Endothelial cell of umbilical vein (primary cell): ENCODE data around the gene ALDH1A2. TPM values are rescaled to one million over a fixed set of nuclear protein-coding genes. Genes with fewer than 3 reads are reported as not detected.

Source experiments
- BruUV-seq: library from RNA; stranded (reverse); fragments of 400-500 nt; replicated peaks from 2 replicates; lab custom pipeline; 2021; lab: Mats Ljungman, UMichigan
- CTCF ChIA-PET: fragments of 300-600, 350-600 bp; sonication (Branson Sonifier 250); formaldehyde crosslinking; loops from one replicate; lab custom pipeline; 2021; ENCODE audit warnings: antibody characterized with exemption, inconsistent platforms; lab: Charles Lee
- POLR2A ChIA-PET: fragments of 300-600, 350-600 bp; sonication (Branson Sonifier 250); formaldehyde crosslinking; loops from one replicate; lab custom pipeline; 2021; ENCODE audit warnings: antibody characterized with exemption, inconsistent platforms; lab: Charles Lee
- DNase-seq: peaks from one replicate; pipeline ENCODE4 v3.0.0-alpha.2; 2011; ENCODE audit warnings: low read depth, low spot score
- FAIRE-seq: peaks from 2 replicates; lab custom pipeline; 2011; peaks lifted over from hg19 to GRCh38; lab: Jason Lieb, UNC
- H2AFZ ChIP-seq: 2 replicates; pipeline ENCODE4 v1.6.0; 2012; ENCODE audit warnings: low read depth, low read length, control low read depth, inconsistent platforms
- H3K27ac ChIP-seq: 2 replicates; pipeline ENCODE4 v1.5.1; 2011; ENCODE audit warnings: low read depth, mild to moderate bottlenecking, control low read depth, low read length, moderate library complexity; ENCODE audit not compliant: insufficient read depth
- H3K27me3 ChIP-seq, 2 experiments: 2 replicates each; pipeline versions ENCODE4 v1.6.0 to v1.6.1; 2011; ENCODE audit warnings: low read length in 2 of 2, mixed read lengths in 1 of 2; ENCODE audit not compliant: control insufficient read depth in 2 of 2, insufficient read depth in 2 of 2
- H3K36me3 ChIP-seq, 2 experiments: 2 replicates in 1 of 2; 3 replicates in 1 of 2; pipeline ENCODE4 v1.5.1; 2011; ENCODE audit warnings: low read length in 2 of 2, mild to moderate bottlenecking in 1 of 2, moderate library complexity in 1 of 2; ENCODE audit not compliant: control insufficient read depth in 2 of 2, insufficient read depth in 2 of 2; ENCODE audit errors: extremely low read depth in 1 of 2
- H3K4me1 ChIP-seq: 3 replicates; pipeline ENCODE4 v1.5.1; 2011; ENCODE audit warnings: mild to moderate bottlenecking, low read length; ENCODE audit not compliant: control insufficient read depth, insufficient read depth; ENCODE audit errors: extremely low read depth
- H3K4me2 ChIP-seq: 2 replicates; pipeline ENCODE4 v1.6.1; 2011; ENCODE audit warnings: low read length, control low read depth, mixed read lengths; ENCODE audit not compliant: insufficient read depth
- H3K4me3 ChIP-seq, 3 experiments: fragments of 200-600 bp in 1 of 3; sonication (generic), shearing (Covaris generic) in 1 of 3; replicated peaks in 1 of 3; 2 replicates each; pipeline ENCODE4 v1.5.1; 2011 to 2016; ENCODE audit warnings: control low read depth in 3 of 3, low read length in 3 of 3, mild to moderate bottlenecking in 2 of 3, inconsistent platforms in 1 of 3, low read depth in 1 of 3, moderate library complexity in 1 of 3; ENCODE audit not compliant: insufficient read depth in 1 of 3
- H3K79me2 ChIP-seq: 2 replicates; pipeline ENCODE4 v1.6.0; 2012; ENCODE audit warnings: low read length, inconsistent platforms; ENCODE audit not compliant: control insufficient read depth, insufficient read depth
- H3K9ac ChIP-seq: replicated peaks from 2 replicates; pipeline ENCODE3; 2011; ENCODE audit warnings: low read length, control low read depth; ENCODE audit not compliant: insufficient read depth; ENCODE audit errors: extremely low read depth
- H3K9me1 ChIP-seq: replicated peaks from 3 replicates; pipeline ENCODE4 v1.6.0; 2011; ENCODE audit warnings: mild to moderate bottlenecking, low read length; ENCODE audit not compliant: control insufficient read depth, insufficient read depth; ENCODE audit errors: extremely low read depth
- H3K9me3 ChIP-seq: replicated peaks from 2 replicates; pipeline ENCODE4 v1.5.1; 2012; ENCODE audit warnings: low read length, inconsistent platforms; ENCODE audit not compliant: control insufficient read depth, insufficient read depth
- H4K20me1 ChIP-seq: replicated peaks from 2 replicates; pipeline ENCODE3; 2011; ENCODE audit warnings: mild to moderate bottlenecking, low read length; ENCODE audit not compliant: control insufficient read depth, insufficient read depth; ENCODE audit errors: extremely low read depth
- CTCF ChIP-seq, 2 donors: IDR thresholded peaks; 1 replicate in 1 of 2; 2 replicates in 1 of 2; pipeline ENCODE4 v1.5.1; 2011; ENCODE audit warnings: low read length in 2 of 2, mild to moderate bottlenecking in 2 of 2, moderate library complexity in 2 of 2, control low read depth in 1 of 2, inconsistent platforms in 1 of 2, low read depth in 1 of 2; ENCODE audit not compliant: insufficient read depth in 1 of 2; ENCODE audit errors: extremely low read depth in 1 of 2
- EZH2 ChIP-seq: IDR thresholded peaks from 2 replicates; pipeline ENCODE4 v1.6.1; 2012; ENCODE audit warnings: borderline replicate concordance, low read depth, mild to moderate bottlenecking, moderate library complexity, low read length, inconsistent platforms; ENCODE audit not compliant: severe bottlenecking
- FOS ChIP-seq: IDR thresholded peaks from 2 replicates; pipeline ENCODE4 v1.6.1; 2011; ENCODE audit warnings: mild to moderate bottlenecking, low read length, moderate library complexity, borderline replicate concordance; ENCODE audit not compliant: insufficient read depth
- GATA2 ChIP-seq: IDR thresholded peaks from 2 replicates; pipeline ENCODE4 v1.7.0; 2011; ENCODE audit warnings: low read depth, mild to moderate bottlenecking, moderate library complexity, mixed read lengths, low read length; ENCODE audit not compliant: insufficient read length, insufficient read depth
- JUN ChIP-seq: IDR thresholded peaks from 2 replicates; pipeline ENCODE4 v1.6.1; 2011; ENCODE audit warnings: borderline replicate concordance, low read depth; ENCODE audit not compliant: insufficient read length, insufficient read depth
- MAX ChIP-seq: IDR thresholded peaks from 2 replicates; pipeline ENCODE4 v1.6.1; 2011; ENCODE audit not compliant: insufficient read depth, insufficient read length
- MYC ChIP-seq: IDR thresholded peaks from one replicate; pipeline ENCODE4 v1.6.1; 2011; ENCODE audit warnings: mild to moderate bottlenecking, low read depth, low read length
- POLR2A ChIP-seq: IDR thresholded peaks from 2 replicates; pipeline ENCODE4 v1.6.1; 2012; ENCODE audit warnings: low read depth, mild to moderate bottlenecking, control low read depth, low read length
- POLR2AphosphoS5 ChIP-seq: IDR thresholded peaks from 2 replicates; pipeline ENCODE4 v1.6.1; 2012; ENCODE audit warnings: low read depth, mild to moderate bottlenecking, control low read depth, low read length, moderate library complexity; ENCODE audit not compliant: insufficient read depth
- dilution Hi-C: fragments of 300-500 bp; cut with MboI; formaldehyde crosslinking; loops from one replicate; pipeline ENCODE4 v1.15.0; 2019; ENCODE audit warnings: low sequenced_read_pairs; ENCODE audit not compliant: extremely low pct_ligation_motif_present
- intact Hi-C: fragments of 100-400 bp; cut with micrococcal nuclease; formaldehyde crosslinking; loops from one replicate; pipeline ENCODE4 v1.10.0; 2022
- polyA plus RNA-seq, 4 experiments: library from polyadenylated mRNA; depleted of rRNA in 3 of 4; stranded (reverse) in 3 of 4; unstranded in 1 of 4; fragments of >200 nt; gene quantifications; 2 replicates each; pipeline versions ENCODE4 v1.2.1 to v1.2.3, GENCODE V29; 2011 to 2012; ENCODE audit warnings: missing spikeins in 1 of 4
- total RNA-seq: library from RNA; stranded (reverse); gene quantifications from 2 replicates; pipeline ENCODE4 v1.2.3, GENCODE V29; 2021

ALDH1A2 gene
- total and polyA plus RNA-seq, 2 donors (not counting 3 experiments of a cell fraction or from before 2014, with no cell fraction given), result 16.3 to 34.9 TPM

GRCh38 chr15:57961919-57962318 is 103.6 kb downstream of the ALDH1A2 start:
- Histone ChIP-seq H3K27ac (no peak overlapping the region), H2AFZ (no peak overlapping the region), H3K4me2 (no peak overlapping the region), H3K9ac (no peak overlapping the region), H3K4me3 (no peak overlapping the region), H3K79me2 (no peaks in the 10 kb centered on the region), H3K36me3 (no peaks in the 10 kb centered on the region), H4K20me1 (no peaks in the 10 kb centered on the region), H3K27me3 (no peaks in the 10 kb centered on the region), H3K9me3 (no peaks in the 10 kb centered on the region), H3K9me1 (no peaks in the 10 kb centered on the region), H3K4me1 (no peaks in the 10 kb centered on the region)
- intact Hi-C loops, result loop anchor here (1.0 kb wide), 1 partner anchor 96 kb away; no protein-coding TSS in a partner anchor
- TF ChIP-seq POLR2AphosphoS5 (no peak), JUN (no peak), FOS (no peak), CTCF (IDR thresholded peaks at IDR 0.05; ENCODE audit: extremely low read depth in 1 of 2, insufficient read depth in 1 of 2, low read depth in 1 of 2, low read length in 2 of 2) (no peak), EZH2 (no peak), MAX (no peak), MYC (no peak), GATA2 (no peak), POLR2A (no peak)
- DNase-seq (no peak), FAIRE-seq (no peak)
- dilution Hi-C loops, result no loop called here
- CTCF ChIA-PET, result interaction anchor here (1.2 to 1.9 kb wide), 4 partner anchors 10 to 229 kb away, joined by 3 to 7 read pairs (median 4); no protein-coding TSS in a partner anchor
- no TSS peak for BruUV-seq
- POLR2A ChIA-PET, result interaction anchor here (0.6 kb wide), 1 partner anchor 9 kb away, joined by 3 read pairs; no protein-coding TSS in a partner anchor
